Measurements from ENCODE around the gene GRK3.

Gene GRK3

GRCh38 chr22:25739659-25740344, 175.3 kb downstream of the GRK3 start:
- Histone ChIP-seq H4K8ac (ENCODE audit: low read depth, low read length) (no peak overlapping the region), H3K14ac (ENCODE audit: low read length) (no peak overlapping the region), H3K4ac (ENCODE audit: low read length) (no peak overlapping the region), H2AK5ac (ENCODE audit: low read depth, low read length) (no peak overlapping the region), H2AFZ (ENCODE audit: low read length) (no peak overlapping the region), H3K9ac (ENCODE audit: low read depth, low read length, poor library complexity) (no peak overlapping the region), H3K9me3 (replicated peaks in 1 of 2; ENCODE audit: control insufficient read depth in 2 of 2, insufficient read depth in 1 of 2, low read depth in 1 of 2, low read length in 2 of 2) (no peaks in the 10 kb centered on the region), H2BK12ac (ENCODE audit: low read length) (no peak overlapping the region), H2BK15ac (ENCODE audit: low read length) (no peak overlapping the region), H3K4me2 (ENCODE audit: insufficient read depth, low read length, poor library complexity, severe bottlenecking) (no peak overlapping the region), H2BK5ac (ENCODE audit: low read length) (no peak overlapping the region), H3K18ac (ENCODE audit: low read length) (no peak overlapping the region), H3K27ac (replicated peaks; ENCODE audit: low read length) (no peak overlapping the region), H3K79me1 (ENCODE audit: low read depth, low read length) (no peaks in the 10 kb centered on the region), H2BK120ac (ENCODE audit: low read depth, low read length) (no peak overlapping the region), H4K91ac (ENCODE audit: low read depth, low read length, poor library complexity) (no peak overlapping the region), H3K23ac (ENCODE audit: low read depth, low read length, poor library complexity) (no peak overlapping the region), H3K27me3 (ENCODE audit: control insufficient read depth in 3 of 3, insufficient read depth in 3 of 3, low read depth in 1 of 3, low read length in 3 of 3) (no peaks in the 10 kb centered on the region), H3K4me3 (ENCODE audit: low read length in 2 of 2) (no peak overlapping the region), H3K4me1 (ENCODE audit: control insufficient read depth in 2 of 2, insufficient read depth in 1 of 2, low read depth in 1 of 2, low read length in 2 of 2) (no peaks in the 10 kb centered on the region), H3K36me3 (replicated peaks in 1 of 2; ENCODE audit: control insufficient read depth in 2 of 2, insufficient read depth in 2 of 2, low read length in 2 of 2) (no peaks in the 10 kb centered on the region)
- no peak for DNase-seq (ENCODE audit: low spot score)
- WGBS, 2 donors (ENCODE audit: extremely low coverage in 2 of 2, insufficient read length in 2 of 2, insufficient replicate concordance in 1 of 2): no CpG with 5 or more reads among the region's 11 CpGs

GRCh38 chr22:25741692-25742626, 177.5 kb downstream of the GRK3 start, which contains the start of gene MYO18B:
MYO18B (plus strand) TSS chr22:25742188; CDS start chr22:25761093, 18,905 bp downstream.
- Histone ChIP-seq H3K23ac (ENCODE audit: low read depth, low read length, poor library complexity) (no peak within 1 kb of the TSS), H2BK120ac (ENCODE audit: low read depth, low read length) (no peak within 1 kb of the TSS), H3K4me3 (ENCODE audit: low read length in 2 of 2) (no peak within 1 kb of the TSS), H3K4me1 (ENCODE audit: control insufficient read depth in 2 of 2, insufficient read depth in 1 of 2, low read depth in 1 of 2, low read length in 2 of 2) (no peaks in the 10 kb centered on the region), H3K9me3 (replicated peaks in 1 of 2; ENCODE audit: control insufficient read depth in 2 of 2, insufficient read depth in 1 of 2, low read depth in 1 of 2, low read length in 2 of 2) (no peaks in the 10 kb centered on the region), H3K4me2 (ENCODE audit: insufficient read depth, low read length, poor library complexity, severe bottlenecking) (no peak within 1 kb of the TSS), H2AFZ (ENCODE audit: low read length) (no peak within 1 kb of the TSS), H3K27me3 (ENCODE audit: control insufficient read depth in 3 of 3, insufficient read depth in 3 of 3, low read depth in 1 of 3, low read length in 3 of 3) (no peaks in the 10 kb centered on the region), H4K8ac (ENCODE audit: low read depth, low read length) (no peak within 1 kb of the TSS), H3K14ac (ENCODE audit: low read length) (no peak within 1 kb of the TSS), H3K4ac (ENCODE audit: low read length) (no peak within 1 kb of the TSS), H4K91ac (ENCODE audit: low read depth, low read length, poor library complexity) (no peak within 1 kb of the TSS), H2BK15ac (ENCODE audit: low read length) (no peak within 1 kb of the TSS), H3K27ac (replicated peaks; ENCODE audit: low read length) (no peak within 1 kb of the TSS), H3K9ac (ENCODE audit: low read depth, low read length, poor library complexity) (no peak within 1 kb of the TSS), H2BK5ac (ENCODE audit: low read length) (no peak within 1 kb of the TSS), H3K18ac (ENCODE audit: low read length) (no peak within 1 kb of the TSS), H3K36me3 (replicated peaks in 1 of 2; ENCODE audit: control insufficient read depth in 2 of 2, insufficient read depth in 2 of 2, low read length in 2 of 2) (no peaks in the 10 kb centered on the region), H2BK12ac (ENCODE audit: low read length) (no peak within 1 kb of the TSS), H2AK5ac (ENCODE audit: low read depth, low read length) (no peak within 1 kb of the TSS), H3K79me1 (ENCODE audit: low read depth, low read length) (no peaks in the 10 kb centered on the region)
- DNase-seq (ENCODE audit: low spot score): no peak
- no CpG with 5 or more reads among the region's 36 CpGs for WGBS, 2 donors (ENCODE audit: extremely low coverage in 2 of 2, insufficient read length in 2 of 2, insufficient replicate concordance in 1 of 2)

GRCh38 chr22:25742918-25743708, 178.6 kb downstream of the GRK3 start:
- H2AFZ ChIP-seq (ENCODE audit: low read length): no peak overlapping the region
- peaks cover 0 to under 1% (median 0%) of the 10 kb centered on the region in 3 experiments for H3K27me3 ChIP-seq (ENCODE audit: control insufficient read depth in 3 of 3, insufficient read depth in 3 of 3, low read depth in 1 of 3, low read length in 3 of 3)
- no peak overlapping the region for H2BK15ac ChIP-seq (ENCODE audit: low read length)
- H2BK120ac ChIP-seq (ENCODE audit: low read depth, low read length): no peak overlapping the region
- no CpG with 5 or more reads among the region's 6 CpGs for WGBS, 2 donors (ENCODE audit: extremely low coverage in 2 of 2, insufficient read length in 2 of 2, insufficient replicate concordance in 1 of 2)
- no peak overlapping the region for H3K27ac ChIP-seq (replicated peaks; ENCODE audit: low read length)
- no peaks in the 10 kb centered on the region for H3K36me3 ChIP-seq (replicated peaks in 1 of 2; ENCODE audit: control insufficient read depth in 2 of 2, insufficient read depth in 2 of 2, low read length in 2 of 2)
- no peak overlapping the region for H2BK5ac ChIP-seq (ENCODE audit: low read length)
- H3K4me1 ChIP-seq (ENCODE audit: control insufficient read depth in 2 of 2, insufficient read depth in 1 of 2, low read depth in 1 of 2, low read length in 2 of 2): no peaks in the 10 kb centered on the region
- no peak overlapping the region for H3K18ac ChIP-seq (ENCODE audit: low read length)
- H4K91ac ChIP-seq (ENCODE audit: low read depth, low read length, poor library complexity): no peak overlapping the region
- H3K4me3 ChIP-seq (ENCODE audit: low read length in 2 of 2): no peak overlapping the region
- no peak overlapping the region for H3K4ac ChIP-seq (ENCODE audit: low read length)
- no peak overlapping the region for H2BK12ac ChIP-seq (ENCODE audit: low read length)
- H3K4me2 ChIP-seq (ENCODE audit: insufficient read depth, low read length, poor library complexity, severe bottlenecking): no peak overlapping the region
- H3K14ac ChIP-seq (ENCODE audit: low read length): no peak overlapping the region
- H3K79me1 ChIP-seq (ENCODE audit: low read depth, low read length): no peaks in the 10 kb centered on the region
- no peak for DNase-seq (ENCODE audit: low spot score)
- no peak overlapping the region for H4K8ac ChIP-seq (ENCODE audit: low read depth, low read length)
- no peak overlapping the region for H3K23ac ChIP-seq (ENCODE audit: low read depth, low read length, poor library complexity)
- no peak overlapping the region for H2AK5ac ChIP-seq (ENCODE audit: low read depth, low read length)
- no peak overlapping the region for H3K9ac ChIP-seq (ENCODE audit: low read depth, low read length, poor library complexity)
- H3K9me3 ChIP-seq (replicated peaks in 1 of 2; ENCODE audit: control insufficient read depth in 2 of 2, insufficient read depth in 1 of 2, low read depth in 1 of 2, low read length in 2 of 2): no peaks in the 10 kb centered on the region

Measured in neuronal stem cell (in vitro differentiated cells).